SK-N-SH treated with all-trans-retinoic acid at 6 μM for 48 hours (cell line): Measurements from ENCODE around the gene HSD17B8.

ENCODE experiments used
- ARNTL ChIP-seq: fragments of 450-650 bp; formaldehyde crosslinking; IDR thresholded peaks from 2 replicates; pipeline ENCODE4 v1.5.0; 2020; ENCODE audit warnings: low read depth, mild to moderate bottlenecking, moderate library complexity, borderline replicate concordance
- CSDC2 ChIP-seq: fragments of 250-450 bp; sonication (Bioruptor Pico); IDR thresholded peaks from 2 replicates; pipeline ENCODE4 v1.5.0; 2020; ENCODE audit warnings: mild to moderate bottlenecking, moderate library complexity
- ESRRG ChIP-seq: fragments of 250-450 bp; sonication (Bioruptor Pico); IDR thresholded peaks from 2 replicates; pipeline ENCODE4 v1.6.1; 2021; ENCODE audit warnings: mild to moderate bottlenecking
- GLIS3 ChIP-seq: fragments of 250-450 bp; sonication (Bioruptor Pico); IDR thresholded peaks from 2 replicates; pipeline ENCODE4 v1.5.0; 2020; ENCODE audit warnings: mild to moderate bottlenecking, moderate library complexity
- ISL1 ChIP-seq: fragments of 250-450 bp; sonication (Bioruptor Pico); IDR thresholded peaks from 2 replicates; pipeline ENCODE4 v2.1.2; 2022; ENCODE audit warnings: mild to moderate bottlenecking, moderate library complexity
- RARB ChIP-seq: fragments of 250-450 bp; sonication (Bioruptor Pico); IDR thresholded peaks from 2 replicates; pipeline ENCODE4 v1.8.0; 2021; ENCODE audit warnings: mild to moderate bottlenecking, moderate library complexity
- SNAI2 ChIP-seq: fragments of 250-450 bp; sonication (Bioruptor Pico); IDR thresholded peaks from 2 replicates; pipeline ENCODE4 v1.5.0; 2020; ENCODE audit warnings: mild to moderate bottlenecking, moderate library complexity
- ZC3H10 ChIP-seq: fragments of 250-450 bp; sonication (Bioruptor Pico); IDR thresholded peaks from 2 replicates; pipeline ENCODE4 v1.5.1; 2021; ENCODE audit warnings: mild to moderate bottlenecking, moderate library complexity
- ZFP3 ChIP-seq: fragments of 250-450 bp; sonication (Bioruptor Pico); IDR thresholded peaks from 2 replicates; pipeline ENCODE4 v1.5.0; 2020; ENCODE audit warnings: mild to moderate bottlenecking, moderate library complexity
- ZFP30 ChIP-seq: fragments of 450-650 bp; formaldehyde crosslinking; IDR thresholded peaks from 2 replicates; pipeline ENCODE4 v1.5.0; 2022; ENCODE audit warnings: mild to moderate bottlenecking, moderate library complexity
- ZNF565 ChIP-seq: fragments of 450-650 bp; formaldehyde crosslinking; conservative IDR thresholded peaks from 2 replicates; pipeline ENCODE4 v1.5.0; 2020; ENCODE audit warnings: low read depth, mild to moderate bottlenecking, moderate library complexity
- ZNF70 ChIP-seq: fragments of 450-650 bp; formaldehyde crosslinking; IDR thresholded peaks from 2 replicates; pipeline ENCODE4 v1.5.0; 2020; ENCODE audit warnings: mild to moderate bottlenecking, moderate library complexity
- TF ChIP-seq, protein P1 (sequence below): fragments of 250-450 bp; sonication (Bioruptor Pico); IDR thresholded peaks from 2 replicates; pipeline ENCODE4 v1.5.1; 2020; ENCODE audit warnings: low read depth, mild to moderate bottlenecking, moderate library complexity
- TF ChIP-seq, protein P2 (sequence below): fragments of 250-450 bp; sonication (Bioruptor Pico); IDR thresholded peaks from 2 replicates; pipeline ENCODE4 v1.8.0; 2020; ENCODE audit warnings: mild to moderate bottlenecking, moderate library complexity, borderline replicate concordance

GRCh38 chr6:33215271-33216116 is 11.0 kb downstream of the HSD17B8 start:
- no peak for TF ChIP-seq CSDC2 (CRISPR knock-in tag)
- no peak for TF ChIP-seq GLIS3 (CRISPR knock-in tag)
- TF ChIP-seq, protein P1, sequence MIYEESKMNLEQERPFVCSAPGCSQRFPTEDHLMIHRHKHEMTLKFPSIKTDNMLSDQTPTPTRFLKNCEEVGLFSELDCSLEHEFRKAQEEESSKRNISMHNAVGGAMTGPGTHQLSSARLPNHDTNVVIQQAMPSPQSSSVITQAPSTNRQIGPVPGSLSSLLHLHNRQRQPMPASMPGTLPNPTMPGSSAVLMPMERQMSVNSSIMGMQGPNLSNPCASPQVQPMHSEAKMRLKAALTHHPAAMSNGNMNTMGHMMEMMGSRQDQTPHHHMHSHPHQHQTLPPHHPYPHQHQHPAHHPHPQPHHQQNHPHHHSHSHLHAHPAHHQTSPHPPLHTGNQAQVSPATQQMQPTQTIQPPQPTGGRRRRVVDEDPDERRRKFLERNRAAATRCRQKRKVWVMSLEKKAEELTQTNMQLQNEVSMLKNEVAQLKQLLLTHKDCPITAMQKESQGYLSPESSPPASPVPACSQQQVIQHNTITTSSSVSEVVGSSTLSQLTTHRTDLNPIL, result no peak
- no peak for TF ChIP-seq ZC3H10 (CRISPR knock-in tag)
- no peak for TF ChIP-seq ZFP3 (CRISPR knock-in tag)
- no peak for TF ChIP-seq SNAI2 (CRISPR knock-in tag)
- TF ChIP-seq, protein P2, sequence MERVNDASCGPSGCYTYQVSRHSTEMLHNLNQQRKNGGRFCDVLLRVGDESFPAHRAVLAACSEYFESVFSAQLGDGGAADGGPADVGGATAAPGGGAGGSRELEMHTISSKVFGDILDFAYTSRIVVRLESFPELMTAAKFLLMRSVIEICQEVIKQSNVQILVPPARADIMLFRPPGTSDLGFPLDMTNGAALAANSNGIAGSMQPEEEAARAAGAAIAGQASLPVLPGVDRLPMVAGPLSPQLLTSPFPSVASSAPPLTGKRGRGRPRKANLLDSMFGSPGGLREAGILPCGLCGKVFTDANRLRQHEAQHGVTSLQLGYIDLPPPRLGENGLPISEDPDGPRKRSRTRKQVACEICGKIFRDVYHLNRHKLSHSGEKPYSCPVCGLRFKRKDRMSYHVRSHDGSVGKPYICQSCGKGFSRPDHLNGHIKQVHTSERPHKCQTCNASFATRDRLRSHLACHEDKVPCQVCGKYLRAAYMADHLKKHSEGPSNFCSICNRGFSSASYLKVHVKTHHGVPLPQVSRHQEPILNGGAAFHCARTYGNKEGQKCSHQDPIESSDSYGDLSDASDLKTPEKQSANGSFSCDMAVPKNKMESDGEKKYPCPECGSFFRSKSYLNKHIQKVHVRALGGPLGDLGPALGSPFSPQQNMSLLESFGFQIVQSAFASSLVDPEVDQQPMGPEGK, result no peak
- TF ChIP-seq ESRRG (CRISPR knock-in tag), result no peak
- no peak for TF ChIP-seq RARB
- TF ChIP-seq ZFP30 (CRISPR knock-in tag), result no peak
- no peak for TF ChIP-seq ZNF565 (CRISPR knock-in tag)
- TF ChIP-seq ISL1, result no peak
- no peak for TF ChIP-seq ZNF70 (CRISPR knock-in tag)
- no peak for TF ChIP-seq ARNTL
